ENCODE measurements around the gene CRYM. TPM values are rescaled to one million over a fixed set of nuclear protein-coding genes. Genes with fewer than 3 reads are reported as not detected.
"Not testable (repeated sequence)": the region's sequence is repeated elsewhere in the genome, so short reads cannot be mapped to it uniquely, and the experiment has no call there.

CRYM gene
- total RNA-seq, 2 experiments from 2014 or later = not detected

- no peak overlapping the region for H3K4me3 Mint-ChIP-seq
- no peaks in the 10 kb centered on the region for H3K9me3 Mint-ChIP-seq
- no peaks in the 10 kb centered on the region for H3K36me3 Mint-ChIP-seq (ENCODE audit: low read depth)
- H3K27me3 Mint-ChIP-seq = peaks cover 60% of the 10 kb centered on the region
- no peak overlapping the region for H3K27ac Mint-ChIP-seq
- ChIA-PET CTCF (interaction anchor here (1.0 to 3.2 kb wide), 4 partner anchors 13 to 121 kb away, joined by 3 to 13 read pairs (median 8); no protein-coding TSS in a partner anchor), POLR2A (interaction anchor here (0.6 kb wide), 1 partner anchor 8 kb away, joined by 3 read pairs; no protein-coding TSS in a partner anchor)
- no peaks in the 10 kb centered on the region for H3K4me1 Mint-ChIP-seq (ENCODE audit: low read depth)
- no peak for TF ChIP-seq CTCF (IDR thresholded peaks at IDR 0.05)
- no peak for ATAC-seq
- intact Hi-C loops (cut with micrococcal nuclease) = no loop called here
- no peak for DNase-seq
Measured at GRCh38 chr16:21277045-21277926, 804 bp downstream of the CRYM start.

GRCh38 chr16:21276090-21276489 lies 2.0 kb downstream of the CRYM start:
- Mint-ChIP-seq H3K4me3 (no peak overlapping the region), H3K9me3 (no peaks in the 10 kb centered on the region), H3K27me3 (peaks cover 53% of the 10 kb centered on the region), H3K4me1 (ENCODE audit: low read depth) (no peaks in the 10 kb centered on the region), H3K36me3 (ENCODE audit: low read depth) (no peaks in the 10 kb centered on the region), H3K27ac (no peak overlapping the region)
- DNase-seq (no peak), ATAC-seq (no peak)
- TF ChIP-seq CTCF (IDR thresholded peaks at IDR 0.05) = no peak
- POLR2A ChIA-PET = interaction anchor here (0.6 kb wide), 1 partner anchor 306 kb away, joined by 3 read pairs; no protein-coding TSS in a partner anchor
- intact Hi-C loops (cut with micrococcal nuclease) = no loop called here
- CTCF ChIA-PET = interaction anchor here (0.7 to 3.2 kb wide), 2 partner anchors 25 to 87 kb away, joined by 3 to 11 read pairs; no protein-coding TSS in a partner anchor

GRCh38 chr16:21275529-21275928 lies 2.6 kb downstream of the CRYM start:
- TF ChIP-seq CTCF (IDR thresholded peaks at IDR 0.05) = no peak
- CTCF ChIA-PET = interaction anchor here (3.2 kb wide), 1 partner anchor 86 kb away, joined by 11 read pairs; no protein-coding TSS in a partner anchor
- intact Hi-C loops (cut with micrococcal nuclease) = no loop called here
- Mint-ChIP-seq H3K4me1 (ENCODE audit: low read depth) (no peaks in the 10 kb centered on the region), H3K9me3 (no peaks in the 10 kb centered on the region), H3K4me3 (no peak overlapping the region), H3K27me3 (peaks cover 52% of the 10 kb centered on the region), H3K27ac (no peak overlapping the region), H3K36me3 (ENCODE audit: low read depth) (no peaks in the 10 kb centered on the region)
- no peak for DNase-seq
- ATAC-seq = no peak
- POLR2A ChIA-PET = interaction anchor here (0.5 kb wide), 1 partner anchor 41 kb away, joined by 3 read pairs; no protein-coding TSS in a partner anchor

GRCh38 chr16:21274172-21274726 lies 3.8 kb downstream of the CRYM start:
- no peak for TF ChIP-seq CTCF (IDR thresholded peaks at IDR 0.05)
- H3K4me1 Mint-ChIP-seq (ENCODE audit: low read depth) = no peaks in the 10 kb centered on the region
- CTCF ChIA-PET = interaction anchor here (1.4 to 3.2 kb wide), 2 partner anchors 85 kb away, joined by 5 to 11 read pairs; no protein-coding TSS in a partner anchor
- H3K9me3 Mint-ChIP-seq = no peaks in the 10 kb centered on the region
- no peak overlapping the region for H3K4me3 Mint-ChIP-seq
- intact Hi-C loops (cut with micrococcal nuclease) = no loop called here
- H3K27ac Mint-ChIP-seq = no peak overlapping the region
- no peaks in the 10 kb centered on the region for H3K36me3 Mint-ChIP-seq (ENCODE audit: low read depth)
- no peak for ATAC-seq
- POLR2A ChIA-PET = no interaction called here
- H3K27me3 Mint-ChIP-seq = peaks cover 44% of the 10 kb centered on the region
- no peak for DNase-seq

- H3K27ac Mint-ChIP-seq; intact Hi-C loops (cut with micrococcal nuclease); ATAC-seq; H3K4me3 Mint-ChIP-seq; DNase-seq; H3K36me3 Mint-ChIP-seq (ENCODE audit: low read depth); H3K9me3 Mint-ChIP-seq; H3K4me1 Mint-ChIP-seq (ENCODE audit: low read depth): not testable (repeated sequence)
- CTCF ChIA-PET = interaction anchor here (1.4 kb wide), 1 partner anchor 84 kb away, joined by 5 read pairs; no protein-coding TSS in a partner anchor
- POLR2A ChIA-PET = interaction anchor here (1.0 kb wide), 1 partner anchor 9 kb away, joined by 3 read pairs; no protein-coding TSS in a partner anchor
- H3K27me3 Mint-ChIP-seq = peaks cover 31% of the 10 kb centered on the region
Measured at GRCh38 chr16:21272763-21273162, 5.3 kb downstream of the CRYM start.
